ENCODE measurements around the gene MCF2L.
A peak's percentile ranks its signal among the peaks of the same experiment; 100 is the strongest.

The MCF2L gene

DNA sequence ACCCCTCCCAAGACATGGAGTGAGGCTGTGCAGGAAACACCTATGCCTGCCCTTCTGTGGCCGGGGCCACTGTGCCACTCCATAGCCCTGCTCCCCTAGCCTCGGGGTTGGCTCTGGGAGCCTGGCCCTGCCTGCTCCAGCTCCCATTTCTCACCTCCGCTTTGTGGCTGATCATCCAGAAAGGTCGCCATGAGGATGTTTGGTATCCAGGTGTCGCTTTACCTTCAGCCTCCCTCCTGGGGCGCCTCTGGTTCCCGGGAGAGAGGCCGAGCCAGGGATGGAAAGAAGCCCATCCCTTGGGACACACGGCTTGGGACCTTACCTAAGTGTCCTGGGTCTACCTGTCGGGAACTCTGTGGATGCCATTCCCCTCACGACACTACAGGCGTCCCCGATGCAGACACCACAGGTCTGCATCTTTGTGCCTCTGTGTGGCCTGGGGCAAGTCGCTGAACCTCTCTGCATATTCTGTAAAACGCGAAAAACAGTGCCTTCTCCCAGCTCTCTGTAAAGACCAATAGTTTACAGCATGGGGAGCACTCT, 3.4 kb upstream of the MCF2L start:
- TF ChIP-seq, protein P1, sequence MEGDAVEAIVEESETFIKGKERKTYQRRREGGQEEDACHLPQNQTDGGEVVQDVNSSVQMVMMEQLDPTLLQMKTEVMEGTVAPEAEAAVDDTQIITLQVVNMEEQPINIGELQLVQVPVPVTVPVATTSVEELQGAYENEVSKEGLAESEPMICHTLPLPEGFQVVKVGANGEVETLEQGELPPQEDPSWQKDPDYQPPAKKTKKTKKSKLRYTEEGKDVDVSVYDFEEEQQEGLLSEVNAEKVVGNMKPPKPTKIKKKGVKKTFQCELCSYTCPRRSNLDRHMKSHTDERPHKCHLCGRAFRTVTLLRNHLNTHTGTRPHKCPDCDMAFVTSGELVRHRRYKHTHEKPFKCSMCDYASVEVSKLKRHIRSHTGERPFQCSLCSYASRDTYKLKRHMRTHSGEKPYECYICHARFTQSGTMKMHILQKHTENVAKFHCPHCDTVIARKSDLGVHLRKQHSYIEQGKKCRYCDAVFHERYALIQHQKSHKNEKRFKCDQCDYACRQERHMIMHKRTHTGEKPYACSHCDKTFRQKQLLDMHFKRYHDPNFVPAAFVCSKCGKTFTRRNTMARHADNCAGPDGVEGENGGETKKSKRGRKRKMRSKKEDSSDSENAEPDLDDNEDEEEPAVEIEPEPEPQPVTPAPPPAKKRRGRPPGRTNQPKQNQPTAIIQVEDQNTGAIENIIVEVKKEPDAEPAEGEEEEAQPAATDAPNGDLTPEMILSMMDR (IDR thresholded peaks at IDR 0.05; ENCODE audit: low read length), result no peak
- TF ChIP-seq EZH2phosphoT487 (IDR thresholded peaks at IDR 0.05; ENCODE audit: low read length), result no peak
- TF ChIP-seq EZH2 (optimal IDR thresholded peaks at IDR 0.05; ENCODE audit: low read depth, low read length), result no peak
- H3F3A ChIP-seq (ENCODE audit: insufficient read depth, low read length), result no peaks in the 10 kb centered on the region
- no peak overlapping the region for H3K27ac ChIP-seq (ENCODE audit: low read length)
- no peaks in the 10 kb centered on the region for H3K9me3 ChIP-seq (replicated peaks; ENCODE audit: insufficient read depth, low read length)
- no peaks in the 10 kb centered on the region for H3K79me2 ChIP-seq (ENCODE audit: low read length)
- no peak overlapping the region for H3K4me3 ChIP-seq (ENCODE audit: low read length)
- H3K4me2 ChIP-seq (ENCODE audit: low read depth, low read length), result no peak overlapping the region
- peaks cover 4% of the 10 kb centered on the region; the same call in 1 of the 2 replicates for H3K4me1 ChIP-seq (ENCODE audit: low read length)
- H3K9ac ChIP-seq (ENCODE audit: low read length), result no peak overlapping the region
- no peaks in the 10 kb centered on the region for H3K36me3 ChIP-seq (replicated peaks; ENCODE audit: insufficient read depth, low read length)
- H2AFZ ChIP-seq (ENCODE audit: low read length), result no peak overlapping the region
- H4K20me1 ChIP-seq (ENCODE audit: insufficient read depth, low read length), result no peaks in the 10 kb centered on the region
- no peaks in the 10 kb centered on the region for H3K9me2 ChIP-seq (replicated peaks; ENCODE audit: insufficient read depth, low read length)
- no peak for DNase-seq
- H3K27me3 ChIP-seq (replicated peaks; ENCODE audit: insufficient read depth, low read length), result peaks cover 96% of the 10 kb centered on the region

DNA sequence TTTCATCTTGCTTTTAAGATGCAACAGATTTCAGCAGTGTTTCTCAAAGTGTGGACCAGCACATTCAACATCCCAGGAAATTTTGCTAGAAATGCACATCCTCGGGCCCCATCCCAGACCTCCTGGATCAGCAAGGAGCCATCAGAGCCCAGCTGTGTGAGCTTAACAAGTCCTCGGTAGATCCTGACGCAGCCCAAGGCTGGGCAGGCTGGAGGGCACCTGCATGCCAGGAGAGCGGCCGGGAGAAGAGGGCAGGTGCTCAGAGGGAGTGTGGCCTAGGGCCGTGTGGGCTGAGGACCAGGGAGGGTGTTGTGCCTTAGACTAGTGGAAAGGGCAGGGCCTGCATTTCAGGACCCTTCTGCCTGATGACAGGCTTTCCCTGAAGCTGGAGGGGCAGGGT, 2.2 kb upstream of the MCF2L start:
- Histone ChIP-seq H2AFZ (ENCODE audit: low read length) (no peak overlapping the region), H3F3A (ENCODE audit: insufficient read depth, low read length) (no peaks in the 10 kb centered on the region), H3K9ac (ENCODE audit: low read length) (no peak overlapping the region), H3K27me3 (replicated peaks; ENCODE audit: insufficient read depth, low read length) (peaks cover 96% of the 10 kb centered on the region), H3K9me3 (replicated peaks; ENCODE audit: insufficient read depth, low read length) (no peaks in the 10 kb centered on the region), H3K27ac (ENCODE audit: low read length) (no peak overlapping the region), H3K4me3 (ENCODE audit: low read length) (no peak overlapping the region), H3K9me2 (replicated peaks; ENCODE audit: insufficient read depth, low read length) (no peaks in the 10 kb centered on the region), H3K4me1 (ENCODE audit: low read length) (peaks cover 4% of the 10 kb centered on the region; the same call in 1 of the 2 replicates), H3K4me2 (ENCODE audit: low read depth, low read length) (no peak overlapping the region), H4K20me1 (ENCODE audit: insufficient read depth, low read length) (no peaks in the 10 kb centered on the region), H3K79me2 (ENCODE audit: low read length) (no peaks in the 10 kb centered on the region), H3K36me3 (replicated peaks; ENCODE audit: insufficient read depth, low read length) (no peaks in the 10 kb centered on the region)
- no peak for DNase-seq
- no peak for TF ChIP-seq EZH2 (optimal IDR thresholded peaks at IDR 0.05; ENCODE audit: low read depth, low read length)
- TF ChIP-seq, protein P1 (IDR thresholded peaks at IDR 0.05; ENCODE audit: low read length), result no peak

DNA sequence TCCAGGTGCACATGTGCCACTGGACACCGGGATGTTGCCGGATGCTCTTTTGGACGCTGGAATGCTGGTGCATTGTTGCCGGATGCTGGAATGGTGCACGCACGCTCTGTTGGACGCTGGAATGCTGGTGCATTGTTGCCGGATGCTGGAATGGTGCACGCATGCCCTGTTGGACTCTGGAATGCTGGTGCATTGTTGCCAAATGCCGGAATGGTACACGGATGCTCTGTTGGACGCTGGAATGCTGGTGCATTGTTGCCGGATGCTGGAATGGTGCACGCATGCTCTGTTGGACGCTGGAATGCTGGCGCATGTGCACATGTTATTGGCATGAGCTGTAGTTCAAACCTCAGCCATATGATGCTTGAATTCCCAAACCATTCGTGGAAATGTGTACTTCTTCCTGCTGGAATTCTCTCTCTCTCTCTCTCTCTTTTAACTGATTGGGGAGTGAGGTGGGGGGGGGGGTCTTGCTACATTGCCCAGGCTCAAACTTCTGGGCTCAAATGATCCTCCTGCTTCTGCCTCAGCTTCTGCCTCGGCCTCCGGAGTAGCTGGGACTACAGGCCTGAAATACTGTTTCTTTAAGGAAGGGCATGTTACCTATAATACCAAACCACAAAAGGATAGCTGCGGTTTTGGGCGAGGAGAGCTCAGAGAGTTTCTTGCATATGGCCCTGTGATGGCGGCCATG, 1.2 kb upstream of the MCF2L start:
- Histone ChIP-seq H3K27ac (ENCODE audit: low read length) (no peak overlapping the region), H2AFZ (ENCODE audit: low read length) (no peak overlapping the region), H3K4me3 (ENCODE audit: low read length) (no peak overlapping the region), H3K9me3 (replicated peaks; ENCODE audit: insufficient read depth, low read length) (no peaks in the 10 kb centered on the region), H4K20me1 (ENCODE audit: insufficient read depth, low read length) (no peaks in the 10 kb centered on the region), H3K9ac (ENCODE audit: low read length) (no peak overlapping the region), H3K4me1 (ENCODE audit: low read length) (peaks cover 4% of the 10 kb centered on the region; the same call in 1 of the 2 replicates), H3K79me2 (ENCODE audit: low read length) (no peaks in the 10 kb centered on the region), H3K27me3 (replicated peaks; ENCODE audit: insufficient read depth, low read length) (peaks cover 94% of the 10 kb centered on the region), H3K4me2 (ENCODE audit: low read depth, low read length) (peak overlapping the region; percentile 34; the same call in 1 of the 2 replicates), H3K9me2 (replicated peaks; ENCODE audit: insufficient read depth, low read length) (no peaks in the 10 kb centered on the region), H3F3A (ENCODE audit: insufficient read depth, low read length) (no peaks in the 10 kb centered on the region), H3K36me3 (replicated peaks; ENCODE audit: insufficient read depth, low read length) (no peaks in the 10 kb centered on the region)
- TF ChIP-seq EZH2 (optimal IDR thresholded peaks at IDR 0.05; ENCODE audit: low read depth, low read length), result no peak
- no peak for TF ChIP-seq EZH2phosphoT487 (IDR thresholded peaks at IDR 0.05; ENCODE audit: low read length)
- TF ChIP-seq, protein P1 (IDR thresholded peaks at IDR 0.05; ENCODE audit: low read length), result no peak
- peak; percentile 35 for DNase-seq
